Left lung (tissue), 10 donors: ENCODE measurements around the gene CNNM4. TPM values are rescaled to one million over a fixed set of nuclear protein-coding genes. Genes with fewer than 3 reads are reported as not detected.

ENCODE experiments used
- ATAC-seq: fragments of 200-7000 bp; cut with Tn5 transposase; one replicate; pipeline ENCODE4 v1.9.1; 2020; ENCODE audit warnings: moderate library complexity
- DNase-seq, 4 donors: peaks; one replicate each; pipeline ENCODE4 v3.0.0-alpha.2; 2013 to 2020
- H3K27ac ChIP-seq, 2 donors: fragments of 200-600 bp; sonication (generic) in 1 of 2; one replicate each; pipeline versions ENCODE4 v1.5.0 to v1.8.0; 2020 to 2021
- H3K27me3 ChIP-seq, 2 donors: fragments of 200-600 bp; sonication (generic) in 1 of 2; one replicate each; pipeline versions ENCODE4 v1.5.0 to v1.8.0; 2020 to 2021
- H3K36me3 ChIP-seq, 2 donors: fragments of 200-600 bp; sonication (generic) in 1 of 2; one replicate each; pipeline versions ENCODE4 v1.5.0 to v1.8.0; 2020 to 2021
- H3K4me1 ChIP-seq, 2 donors: fragments of 200-600 bp; one replicate each; pipeline ENCODE4 v1.8.0; 2021
- H3K4me3 ChIP-seq, 2 donors: fragments of 200-600 bp; sonication (generic) in 1 of 2; one replicate each; pipeline versions ENCODE4 v1.5.0 to v1.8.0; 2020 to 2021; ENCODE audit warnings: mild to moderate bottlenecking in 1 of 2
- H3K9me3 ChIP-seq, 2 donors: fragments of 200-600 bp; sonication (generic) in 1 of 2; one replicate each; pipeline versions ENCODE4 v1.5.0 to v1.8.0; 2020 to 2021
- intact Hi-C, 2 donors: fragments of 100-400 bp; cut with DNase I; formaldehyde crosslinking; loops; one replicate each; pipeline versions ENCODE4 v1.11.2 to v1.14.2; 2022
- polyA plus RNA-seq, 6 donors: library from polyadenylated mRNA; unstranded; fragments of 120-200 nt; gene quantifications; one replicate each; pipeline ENCODE4 v1.2.1, GENCODE V29; 2013; ENCODE audit not compliant: insufficient read length in 6 of 6
- total RNA-seq, 2 donors: library from RNA; stranded (reverse); fragmentation: NEBNext Ultra II Directional; extraction: Animal tissue kit (Norgen Biotek cat#: 25700); gene quantifications; one replicate each; pipeline ENCODE4 v1.2.1, GENCODE V29; 2021
- TF ChIP-seq, protein P1 (sequence below), 2 donors: fragments of 200-600 bp; sonication (generic) in 1 of 2; IDR thresholded peaks; one replicate each; pipeline versions ENCODE4 v1.5.0 to v1.8.0; 2021; ENCODE audit warnings: antibody characterized with exemption in 2 of 2
- donor health status: DM: no; HTN: yes; CAD: no.
- donor health status: DM: no; HTN: no; CAD: no.

The CNNM4 gene
- total and polyA plus RNA-seq, 8 donors: 14.1 to 22.8 (median 16.7) TPM

DNA sequence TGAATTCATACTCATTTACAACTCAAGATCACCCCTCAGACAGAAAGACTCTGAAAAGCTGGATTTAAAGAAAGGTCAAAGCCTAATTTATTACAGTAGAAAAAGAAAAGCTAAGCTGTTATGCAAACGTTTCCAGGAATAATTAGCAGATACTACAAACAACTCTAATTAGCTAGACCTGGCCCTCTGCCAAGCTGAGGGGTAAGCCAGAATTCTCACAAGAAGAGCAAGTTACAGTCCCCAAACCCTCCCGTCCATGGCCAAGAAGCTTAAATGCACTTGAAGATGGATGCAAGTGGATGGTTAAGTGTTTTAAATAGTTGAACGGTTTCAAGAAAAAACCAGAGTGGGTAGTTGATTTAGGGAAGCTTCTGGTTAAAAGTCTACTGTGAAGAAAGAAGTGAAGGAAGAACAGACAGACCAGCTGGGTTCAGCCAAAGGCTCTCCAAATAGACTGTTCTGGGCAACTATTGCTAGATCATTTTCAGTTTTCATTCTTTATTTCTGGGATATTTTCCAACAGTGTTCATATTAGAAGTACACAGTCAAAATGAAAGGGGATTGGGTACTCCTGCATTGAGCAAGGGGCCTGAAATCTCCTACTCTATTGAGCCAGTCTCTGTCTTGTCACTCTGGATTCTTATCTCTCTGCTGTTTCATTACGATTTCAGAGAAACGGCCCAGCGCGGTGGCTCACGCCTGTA, 25.7 kb upstream of the CNNM4 start:
- DNase-seq: peak in 2 of 4 donors; percentile 73 to 82
- intact Hi-C loops: no loop called here
- TF ChIP-seq, protein P1, sequence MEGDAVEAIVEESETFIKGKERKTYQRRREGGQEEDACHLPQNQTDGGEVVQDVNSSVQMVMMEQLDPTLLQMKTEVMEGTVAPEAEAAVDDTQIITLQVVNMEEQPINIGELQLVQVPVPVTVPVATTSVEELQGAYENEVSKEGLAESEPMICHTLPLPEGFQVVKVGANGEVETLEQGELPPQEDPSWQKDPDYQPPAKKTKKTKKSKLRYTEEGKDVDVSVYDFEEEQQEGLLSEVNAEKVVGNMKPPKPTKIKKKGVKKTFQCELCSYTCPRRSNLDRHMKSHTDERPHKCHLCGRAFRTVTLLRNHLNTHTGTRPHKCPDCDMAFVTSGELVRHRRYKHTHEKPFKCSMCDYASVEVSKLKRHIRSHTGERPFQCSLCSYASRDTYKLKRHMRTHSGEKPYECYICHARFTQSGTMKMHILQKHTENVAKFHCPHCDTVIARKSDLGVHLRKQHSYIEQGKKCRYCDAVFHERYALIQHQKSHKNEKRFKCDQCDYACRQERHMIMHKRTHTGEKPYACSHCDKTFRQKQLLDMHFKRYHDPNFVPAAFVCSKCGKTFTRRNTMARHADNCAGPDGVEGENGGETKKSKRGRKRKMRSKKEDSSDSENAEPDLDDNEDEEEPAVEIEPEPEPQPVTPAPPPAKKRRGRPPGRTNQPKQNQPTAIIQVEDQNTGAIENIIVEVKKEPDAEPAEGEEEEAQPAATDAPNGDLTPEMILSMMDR (IDR thresholded peaks at IDR 0.05): no peak
- no peaks in the 10 kb centered on the region for H3K27me3 ChIP-seq
- H3K9me3 ChIP-seq: no peaks in the 10 kb centered on the region
- no peak overlapping the region for H3K4me3 ChIP-seq
- ATAC-seq: peak; percentile 1
- peaks cover 0 to 52% of the 10 kb centered on the region in 2 donors for H3K36me3 ChIP-seq
- peak overlapping the region; percentile 33 to 65 for H3K27ac ChIP-seq
- peaks cover 22 to 35% of the 10 kb centered on the region in 2 donors for H3K4me1 ChIP-seq

DNA sequence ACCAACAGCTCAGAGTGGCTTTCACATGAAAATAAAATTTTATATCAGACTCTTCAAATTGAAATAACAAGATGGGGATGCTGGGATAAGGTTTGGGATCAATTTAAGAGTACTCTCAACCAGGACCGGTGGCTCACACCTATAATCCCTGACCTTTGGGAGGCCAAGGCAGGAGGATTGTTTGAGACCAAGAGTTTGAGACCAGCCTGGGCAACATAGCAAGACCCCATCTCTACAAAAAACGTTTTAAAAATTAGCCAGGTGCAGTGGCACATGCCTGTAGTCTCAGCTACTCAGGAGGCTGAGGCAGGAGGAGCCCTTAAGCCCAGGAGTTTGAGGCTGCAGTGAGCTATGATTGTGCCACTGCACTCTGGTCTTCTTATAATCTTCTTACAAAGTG, 23.5 kb upstream of the CNNM4 start:
- no peak overlapping the region for H3K27ac ChIP-seq
- intact Hi-C loops: no loop called here
- H3K36me3 ChIP-seq: peaks cover 0 to 30% of the 10 kb centered on the region in 2 donors
- H3K27me3 ChIP-seq: no peaks in the 10 kb centered on the region
- ATAC-seq (no peak), DNase-seq (no peak)
- H3K4me1 ChIP-seq: peaks cover 22 to 41% of the 10 kb centered on the region in 2 donors
- no peak overlapping the region for H3K4me3 ChIP-seq
- TF ChIP-seq, protein P1 (IDR thresholded peaks at IDR 0.05): no peak
- H3K9me3 ChIP-seq: no peaks in the 10 kb centered on the region

DNA sequence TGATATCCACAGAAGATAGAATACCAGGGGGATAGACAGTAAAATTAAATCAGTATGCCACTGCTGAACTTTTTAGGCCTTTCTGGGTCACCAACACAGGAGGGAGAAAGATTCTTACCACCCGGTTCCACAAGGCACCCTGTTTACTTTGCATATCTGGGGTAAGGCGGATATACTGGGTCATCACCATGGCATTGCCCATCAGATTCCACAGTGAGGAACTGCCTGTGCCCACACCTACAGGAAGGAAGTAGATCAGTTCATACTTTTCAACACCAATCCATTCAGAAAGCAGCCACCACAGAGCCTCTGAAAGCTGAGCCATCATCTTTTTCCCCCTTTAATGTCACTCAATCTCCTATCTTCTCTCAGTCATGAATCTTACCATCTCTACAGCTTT, 22.9 kb upstream of the CNNM4 start:
- Histone ChIP-seq H3K36me3 (peaks cover 0 to 24% of the 10 kb centered on the region in 2 donors), H3K4me3 (no peak overlapping the region), H3K9me3 (no peaks in the 10 kb centered on the region), H3K27me3 (no peaks in the 10 kb centered on the region), H3K27ac (no peak overlapping the region), H3K4me1 (peaks cover 22 to 41% of the 10 kb centered on the region in 2 donors)
- intact Hi-C loops: no loop called here
- ATAC-seq: no peak
- TF ChIP-seq, protein P1 (IDR thresholded peaks at IDR 0.05): no peak
- DNase-seq: no peak

DNA sequence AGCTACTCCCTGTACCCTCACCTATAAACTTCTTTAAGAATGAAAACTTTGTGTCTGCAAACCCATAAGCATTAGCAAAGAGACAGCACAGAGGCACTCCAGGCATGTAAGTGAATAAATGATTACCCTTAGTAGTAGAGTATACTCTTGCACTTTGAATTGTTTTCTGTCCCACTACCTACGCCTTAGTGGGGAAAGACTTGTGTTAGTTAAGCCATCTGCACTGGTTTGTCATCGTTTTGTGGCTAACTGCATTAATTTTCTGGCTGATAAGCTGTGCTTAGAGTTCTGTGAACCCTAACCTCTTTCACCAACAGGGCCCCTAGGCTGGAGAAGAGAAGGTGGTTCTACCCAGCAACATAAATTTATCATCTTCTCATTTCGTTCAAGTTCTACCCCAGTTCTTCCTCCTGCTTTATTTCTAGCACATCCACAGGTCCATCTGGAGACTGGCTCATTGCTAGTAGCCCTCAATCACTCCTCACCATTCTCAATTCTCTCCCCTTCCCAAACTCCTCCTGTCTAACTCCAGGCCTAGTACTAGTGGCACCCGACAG, 21.5 kb upstream of the CNNM4 start:
- ATAC-seq (no peak), DNase-seq (no peak)
- intact Hi-C loops: no loop called here
- Histone ChIP-seq H3K9me3 (no peaks in the 10 kb centered on the region), H3K27ac (peak overlapping the region; percentile 71 to 75), H3K4me3 (peak overlapping the region; percentile 66 to 90), H3K36me3 (peaks cover 0 to 11% of the 10 kb centered on the region in 2 donors), H3K27me3 (no peaks in the 10 kb centered on the region), H3K4me1 (peaks cover 22 to 41% of the 10 kb centered on the region in 2 donors)
- TF ChIP-seq, protein P1 (IDR thresholded peaks at IDR 0.05): no peak

DNA sequence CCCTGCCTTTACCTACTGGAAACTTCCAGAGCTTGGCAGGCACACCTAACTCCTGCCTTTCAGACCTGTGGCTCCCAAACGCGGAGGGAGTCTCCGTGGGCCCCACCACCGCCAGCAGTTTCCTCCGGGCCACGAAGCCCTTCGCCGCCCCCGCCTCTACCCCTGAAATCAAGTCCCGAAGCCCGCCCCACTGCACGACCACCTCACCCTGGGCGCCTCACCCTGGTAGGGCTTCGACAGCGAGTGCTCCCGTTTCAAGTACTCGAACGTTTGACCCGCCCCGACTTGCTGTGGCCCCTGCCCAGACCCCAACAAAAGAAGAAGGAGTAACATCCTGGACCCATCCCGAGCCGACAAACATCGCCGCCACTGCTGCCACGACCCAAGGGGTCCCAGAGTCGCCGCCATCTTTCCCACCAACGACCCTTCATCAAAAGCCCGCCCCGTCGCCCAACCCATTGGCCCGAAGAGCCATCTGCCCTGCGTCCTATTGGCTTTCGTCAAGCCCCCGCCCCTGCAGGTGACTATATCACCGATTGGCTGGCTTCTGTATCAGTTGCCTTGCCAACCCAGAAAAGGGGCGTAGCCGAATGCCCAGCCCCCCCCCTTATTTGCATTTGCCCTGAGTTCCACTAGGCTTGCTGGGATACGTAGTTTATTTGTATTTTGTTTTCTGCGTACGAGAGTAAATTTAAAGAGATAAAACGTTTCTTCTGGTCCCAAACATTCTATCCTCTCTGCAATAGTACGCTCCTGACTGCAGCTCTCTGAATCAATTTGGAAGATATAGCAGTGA, 20.9 kb upstream of the CNNM4 start, which contains the start of gene LMAN2L:
Gene LMAN2L, minus strand, starts transcription at position 432 of the 796 bp plus-strand sequence. Its CDS starts 24 bp downstream, at position 408.
- intact Hi-C loops: no loop called here
- Histone ChIP-seq H3K36me3 (peaks cover 0 to 6% of the 10 kb centered on the region in 2 donors), H3K27ac (peak within 1 kb of the TSS; percentile 71 to 75), H3K27me3 (no peaks in the 10 kb centered on the region), H3K4me3 (peak within 1 kb of the TSS; percentile 66 to 90), H3K4me1 (peaks cover 22 to 38% of the 10 kb centered on the region in 2 donors), H3K9me3 (no peaks in the 10 kb centered on the region)
- TF ChIP-seq, protein P1 (IDR thresholded peaks at IDR 0.05): no peak
- peak; percentile 96 to 98 (median 97) for DNase-seq
- peak; percentile 99 for ATAC-seq
